ENCODE measurements around the gene SH3BGRL2. TPM values are rescaled to one million over a fixed set of nuclear protein-coding genes. Genes with fewer than 3 reads are reported as not detected.

The SH3BGRL2 gene
- total and polyA plus RNA-seq, 2 donors (not counting 1 experiment from before 2014, with no cell fraction given) = 0.01 TPM; not detected in 1

GRCh38 chr6:79668381-79668780 is 37.3 kb downstream of the SH3BGRL2 start:
- Histone ChIP-seq H3K4me3 (ENCODE audit: control extremely low read depth in 1 of 5, extremely low read depth in 1 of 5, insufficient read depth in 1 of 5, low read depth in 2 of 5, low read length in 4 of 5) (no peak overlapping the region), H3K27ac (ENCODE audit: low read length in 2 of 2) (no peak overlapping the region), H2AFZ (ENCODE audit: insufficient read depth, low read depth, low read length, poor library complexity, severe bottlenecking) (no peak overlapping the region), H4K20me1 (ENCODE audit: control insufficient read depth, insufficient read depth, low read length, poor library complexity, severe bottlenecking) (no peaks in the 10 kb centered on the region), H3K4me1 (ENCODE audit: control insufficient read depth in 2 of 2, insufficient read depth in 2 of 2, low read length in 2 of 2) (peaks cover 3% of the 10 kb centered on the region in 2 donors), H3K4me2 (replicated peaks; ENCODE audit: low read depth, low read length, poor library complexity, severe bottlenecking) (no peak overlapping the region), H3K9me3 (ENCODE audit: control extremely low read depth in 1 of 3, control insufficient read depth in 2 of 3, insufficient read depth in 1 of 3, low read length in 2 of 3) (peaks cover 0 to 4% (median 0%) of the 10 kb centered on the region in 3 donors), H3K9ac (ENCODE audit: low read length) (no peak overlapping the region), H3K36me3 (replicated peaks in 1 of 2; ENCODE audit: control extremely low read depth in 1 of 2, control insufficient read depth in 1 of 2, extremely low read depth in 1 of 2, insufficient read depth in 2 of 2, low read length in 1 of 2) (no peaks in the 10 kb centered on the region), H3K27me3 (replicated peaks in 1 of 4; ENCODE audit: control extremely low read depth in 1 of 4, control insufficient read depth in 3 of 4, insufficient read depth in 4 of 4, low read length in 3 of 4) (no peaks in the 10 kb centered on the region), H3K79me2 (ENCODE audit: control insufficient read depth, insufficient read depth, low read length) (no peaks in the 10 kb centered on the region)
- H3K4me1 Mint-ChIP-seq = peaks cover 8% of the 10 kb centered on the region
- ATAC-seq (ENCODE audit: low read depth) (no peak), DNase-seq (no peak)
- ChIA-PET CTCF (no interaction called here), POLR2A (no interaction called here)
- H3K4me3 Mint-ChIP-seq = no peak overlapping the region
- H3K27me3 Mint-ChIP-seq = peaks cover 4% of the 10 kb centered on the region
- H3K27ac Mint-ChIP-seq = no peak overlapping the region
- peaks cover 2% of the 10 kb centered on the region for H3K9me3 Mint-ChIP-seq (ENCODE audit: insufficient read depth)
- intact Hi-C loops (cut with micrococcal nuclease) = no loop called here
- TF ChIP-seq CTCF (IDR thresholded peaks at IDR 0.05) (no peak), EZH2 (IDR thresholded peaks at IDR 0.05; ENCODE audit: borderline replicate concordance, insufficient read depth, low read depth, low read length, poor library complexity, severe bottlenecking) (no peak)
- WGBS (ENCODE audit: insufficient coverage) = 77% methylated on average over 4 of the region's 5 CpGs

- DNase-seq = no peak
- no peak overlapping the region for H3K4me3 ChIP-seq (ENCODE audit: control extremely low read depth in 1 of 5, extremely low read depth in 1 of 5, insufficient read depth in 1 of 5, low read depth in 2 of 5, low read length in 4 of 5)
- Mint-ChIP-seq H3K4me3 (no peak overlapping the region), H3K27me3 (no peaks in the 10 kb centered on the region), H3K27ac (no peak overlapping the region), H3K4me1 (peaks cover 8% of the 10 kb centered on the region), H3K9me3 (ENCODE audit: insufficient read depth) (no peaks in the 10 kb centered on the region)
- peaks cover 3% of the 10 kb centered on the region in 2 donors for H3K4me1 ChIP-seq (ENCODE audit: control insufficient read depth in 2 of 2, insufficient read depth in 2 of 2, low read length in 2 of 2)
- no peaks in the 10 kb centered on the region for H3K79me2 ChIP-seq (ENCODE audit: control insufficient read depth, insufficient read depth, low read length)
- H3K9me3 ChIP-seq (ENCODE audit: control extremely low read depth in 1 of 3, control insufficient read depth in 2 of 3, insufficient read depth in 1 of 3, low read length in 2 of 3) = no peaks in the 10 kb centered on the region
- H3K27me3 ChIP-seq (replicated peaks in 1 of 4; ENCODE audit: control extremely low read depth in 1 of 4, control insufficient read depth in 3 of 4, insufficient read depth in 4 of 4, low read length in 3 of 4) = no peaks in the 10 kb centered on the region
- no peak overlapping the region for H2AFZ ChIP-seq (ENCODE audit: insufficient read depth, low read depth, low read length, poor library complexity, severe bottlenecking)
- intact Hi-C loops (cut with micrococcal nuclease) = no loop called here
- ChIA-PET POLR2A (no interaction called here), CTCF (no interaction called here)
- no peak overlapping the region for H3K27ac ChIP-seq (ENCODE audit: low read length in 2 of 2)
- TF ChIP-seq CTCF (IDR thresholded peaks at IDR 0.05) (no peak), EZH2 (IDR thresholded peaks at IDR 0.05; ENCODE audit: borderline replicate concordance, insufficient read depth, low read depth, low read length, poor library complexity, severe bottlenecking) (no peak)
- H3K9ac ChIP-seq (ENCODE audit: low read length) = no peak overlapping the region
- 73% methylated on average over 1 of the region's 1 CpG for WGBS (ENCODE audit: insufficient coverage)
- no peaks in the 10 kb centered on the region for H4K20me1 ChIP-seq (ENCODE audit: control insufficient read depth, insufficient read depth, low read length, poor library complexity, severe bottlenecking)
- H3K4me2 ChIP-seq (replicated peaks; ENCODE audit: low read depth, low read length, poor library complexity, severe bottlenecking) = no peak overlapping the region
- ATAC-seq (ENCODE audit: low read depth) = no peak
- H3K36me3 ChIP-seq (replicated peaks in 1 of 2; ENCODE audit: control extremely low read depth in 1 of 2, control insufficient read depth in 1 of 2, extremely low read depth in 1 of 2, insufficient read depth in 2 of 2, low read length in 1 of 2) = no peaks in the 10 kb centered on the region
Observed at GRCh38 chr6:79669766-79670165, 38.6 kb downstream of the SH3BGRL2 start.

Data from B cell (primary cell).